Astrocyte of the spinal cord (primary cell): ENCODE data around the gene SHROOM3.

Experiments
- DNase-seq: peaks from one replicate; pipeline ENCODE4 v3.0.0; 2011; ENCODE audit warnings: low read depth, low spot score
- H3K4me3 ChIP-seq: 2 replicates; pipeline ENCODE4 v1.5.1; 2011; ENCODE audit warnings: low read depth, mild to moderate bottlenecking, low read length, moderate library complexity
- CTCF ChIP-seq: IDR thresholded peaks from 2 replicates; pipeline ENCODE4 v1.5.1; 2012; ENCODE audit warnings: low read depth, mild to moderate bottlenecking, low read length, inconsistent platforms
- in situ Hi-C: cut with HindIII; loops from 2 replicates; pipeline ENCODE4 v1.10.0; 2017; ENCODE audit warnings: low sequenced_read_pairs

The SHROOM3 gene

GRCh38 chr4:76572224-76572623 is 137.2 kb downstream of the SHROOM3 start:
- H3K4me3 ChIP-seq = no peak overlapping the region
- TF ChIP-seq CTCF = no peak
- no peak for DNase-seq
- in situ Hi-C loops = no loop called here

- no peak for DNase-seq
- H3K4me3 ChIP-seq = no peak overlapping the region
- in situ Hi-C loops = no loop called here
- no peak for TF ChIP-seq CTCF
These were observed 141.8 kb downstream of the SHROOM3 start for GRCh38 chr4:76576824-76577223.

GRCh38 chr4:76578002-76578560 is 143.1 kb downstream of the SHROOM3 start:
- TF ChIP-seq CTCF = no peak
- H3K4me3 ChIP-seq = no peak overlapping the region
- DNase-seq = no peak
- in situ Hi-C loops = no loop called here

GRCh38 chr4:76579596-76580375 is 144.8 kb downstream of the SHROOM3 start:
- no peak for DNase-seq
- in situ Hi-C loops = no loop called here
- no peak for TF ChIP-seq CTCF
- H3K4me3 ChIP-seq = no peak overlapping the region

- H3K4me3 ChIP-seq = no peak overlapping the region
- in situ Hi-C loops = no loop called here
- DNase-seq = no peak
- TF ChIP-seq CTCF = no peak
These were observed 146.3 kb downstream of the SHROOM3 start for GRCh38 chr4:76581077-76581962.

- TF ChIP-seq CTCF = no peak
- in situ Hi-C loops = no loop called here
- H3K4me3 ChIP-seq = no peak overlapping the region
- DNase-seq = no peak
These were observed 147.2 kb downstream of the SHROOM3 start for GRCh38 chr4:76582074-76582816.
